HG02938 (cell line): ENCODE measurements around the gene OR5T2.
"Not testable (repeated sequence)": the region's sequence is repeated elsewhere in the genome, so short reads cannot be mapped to it uniquely, and the experiment has no call there.

Experiments
- ATAC-seq: cut with Tn5 transposase; IDR thresholded peaks from one replicate; pipeline ENCODE4 v1.9.1; 2021; ENCODE audit warnings: mild to moderate bottlenecking, moderate library complexity; ENCODE audit not compliant: unreplicated experiment

Gene OR5T2

GRCh38 chr11:56234155-56234554 is at the start of gene OR5T2:
OR5T2 (minus strand) TSS chr11:56234255; CDS start chr11:56233062, 1,193 bp downstream.
- ATAC-seq: no peak

- no peak for ATAC-seq
Observed at GRCh38 chr11:56273854-56274253, 39.8 kb upstream of the OR5T2 start, which contains the start of gene OR5T1. OR5T1 (plus strand) TSS chr11:56274154; CDS start chr11:56275639, 1,485 bp downstream.

GRCh38 chr11:56271092-56271491 is 37.0 kb upstream of the OR5T2 start:
- no peak for ATAC-seq

- no peak for ATAC-seq
Observed at GRCh38 chr11:56251954-56252353, 17.9 kb upstream of the OR5T2 start, which contains the start of gene OR5T3. OR5T3 (plus strand) TSS chr11:56252254; CDS start chr11:56252254, 0 bp downstream.

- ATAC-seq: not testable (repeated sequence)
Observed at GRCh38 chr11:56219735-56220134, 14.3 kb downstream of the OR5T2 start.

GRCh38 chr11:56214537-56214936 is 19.5 kb downstream of the OR5T2 start:
- ATAC-seq: no peak

GRCh38 chr11:56207790-56208189 is 26.3 kb downstream of the OR5T2 start:
- no peak for ATAC-seq

- no peak for ATAC-seq
Observed at GRCh38 chr11:56197367-56197766, 36.7 kb downstream of the OR5T2 start.

GRCh38 chr11:56196705-56197104 is 37.4 kb downstream of the OR5T2 start:
- no peak for ATAC-seq

- ATAC-seq: no peak
Observed at GRCh38 chr11:56188602-56189001, 45.5 kb downstream of the OR5T2 start.

GRCh38 chr11:56183459-56183858 is 50.6 kb downstream of the OR5T2 start:
- no peak for ATAC-seq
